K562 (cell line): ENCODE data around the gene CD52. TPM values are rescaled to one million over a fixed set of nuclear protein-coding genes. Genes with fewer than 3 reads are reported as not detected.

Source experiments
- CTCF ChIP-seq, 3 experiments: IDR thresholded peaks in 2 of 3; conservative IDR thresholded peaks in 1 of 3; 2 replicates each; pipeline ENCODE4 v1.5.1; 2011 to 2012; ENCODE audit warnings: low read length in 3 of 3, mild to moderate bottlenecking in 3 of 3, control low read depth in 2 of 3, improper control_type of control experiment in 1 of 3, inconsistent platforms in 1 of 3, low read depth in 1 of 3, mixed read lengths in 1 of 3, moderate library complexity in 1 of 3; ENCODE audit not compliant: insufficient read depth in 2 of 3
- ETV5 ChIP-seq: sonication (generic); formaldehyde crosslinking; IDR thresholded peaks from 2 replicates; pipeline ENCODE4 v1.4.0; 2020; ENCODE audit warnings: low read depth, mild to moderate bottlenecking, missing genetic modification reagents
- JUND ChIP-seq, 2 experiments: IDR thresholded peaks; 2 replicates in 1 of 2; 3 replicates in 1 of 2; pipeline ENCODE4 v1.6.1; 2011; ENCODE audit warnings: borderline replicate concordance in 2 of 2, low read depth in 2 of 2, low read length in 2 of 2, improper control_type of control experiment in 1 of 2, missing biosample characterization in 1 of 2, missing genetic modification characterization in 1 of 2, missing genetic modification reagents in 1 of 2
- KHSRP ChIP-seq: fragments of 450-650 bp; IDR thresholded peaks from 2 replicates; pipeline ENCODE4 v1.6.1; 2017
- MCM7 ChIP-seq, 2 experiments: fragments of 450-650 bp; IDR thresholded peaks; 2 replicates each; pipeline ENCODE4 v1.6.1; 2016 to 2018
- MEF2D ChIP-seq: conservative IDR thresholded peaks from 2 replicates; pipeline ENCODE4 v1.6.1; 2016; ENCODE audit warnings: low read depth, missing genetic modification characterization, missing compliant biosample characterization
- NEUROD1 ChIP-seq: fragments of 150-350 bp; IDR thresholded peaks from 2 replicates; pipeline ENCODE4 v1.6.1; 2014; ENCODE audit warnings: borderline replicate concordance, low read length, low read depth; ENCODE audit not compliant: partially characterized antibody
- POLR3A ChIP-seq: IDR thresholded peaks from 2 replicates; pipeline ENCODE4 v1.6.1; 2011; ENCODE audit warnings: borderline replicate concordance, mild to moderate bottlenecking, moderate library complexity; ENCODE audit not compliant: insufficient read length, insufficient read depth; ENCODE audit errors: extremely low read depth
- RBM39 ChIP-seq: fragments of 200-400 bp; formaldehyde crosslinking; optimal IDR thresholded peaks from 2 replicates; pipeline ENCODE3; 2018; ENCODE audit warnings: low read depth, low read length
- RCOR1 ChIP-seq, 2 experiments: IDR thresholded peaks; 2 replicates each; pipeline ENCODE4 v1.6.1; 2012; ENCODE audit warnings: low read depth in 2 of 2, low read length in 2 of 2, borderline replicate concordance in 1 of 2, improper control_type of control experiment in 1 of 2
- THAP7 ChIP-seq: fragments of 250-450 bp; sonication (Bioruptor Pico); IDR thresholded peaks from 2 replicates; pipeline ENCODE4 v1.5.0; 2021
- WHSC1 ChIP-seq: IDR thresholded peaks from one replicate; pipeline ENCODE4 v1.6.1; 2012; ENCODE audit warnings: low read length, control low read depth, inconsistent platforms
- ZBTB26 ChIP-seq: fragments of 450-650 bp; formaldehyde crosslinking; IDR thresholded peaks from 2 replicates; pipeline ENCODE4 v1.4.0; 2022; ENCODE audit warnings: missing genetic modification characterization
- ZBTB33 ChIP-seq: sonication (generic); formaldehyde crosslinking; IDR thresholded peaks from 2 replicates; pipeline ENCODE4 v1.8.1; 2023; ENCODE audit warnings: mild to moderate bottlenecking, missing genetic modification reagents
- ZC3H11A ChIP-seq: IDR thresholded peaks from 2 replicates; pipeline ENCODE4 v1.6.1; 2012; ENCODE audit warnings: low read depth, low read length, improper control_type of control experiment
- ZNF134 ChIP-seq: fragments of 250-450 bp; sonication (Bioruptor Pico); conservative IDR thresholded peaks from 2 replicates; pipeline ENCODE4 v1.4.0; 2020
- ZNF395 ChIP-seq: fragments of 200-800 bp; sonication (Bioruptor generic); IDR thresholded peaks from 2 replicates; pipeline ENCODE4 v1.6.1; 2017; ENCODE audit warnings: missing genetic modification characterization, missing compliant biosample characterization
- polyA plus RNA-seq, 8 experiments: library from polyadenylated mRNA; depleted of rRNA in 4 of 8; stranded (reverse) in 5 of 8; unstranded in 3 of 8; fragments of >200 nt; fragmentation: Nextera tagmentation in 2 of 8; fragmentation: Illumina TruSeq in 1 of 8; extraction: Ambion mirVana in 2 of 8; extraction: Trizol in 1 of 8; gene quantifications; 2 replicates each; pipeline versions ENCODE4 v1.2.1 to v1.2.3, GENCODE V29; 2011 to 2014; ENCODE audit warnings: inconsistent platforms in 1 of 8, missing spikeins in 1 of 8
- total RNA-seq, 7 experiments: library from RNA; depleted of rRNA in 6 of 7; stranded (reverse); fragments of >200 nt in 6 of 7; fragmentation: Illumina TruSeq in 2 of 7; extraction: Trizol in 2 of 7; gene quantifications; 2 replicates each; pipeline versions ENCODE4 v1.2.1 to v1.2.3, GENCODE V29; 2011 to 2021; ENCODE audit warnings: low replicate concordance in 1 of 7
- TF ChIP-seq, protein P1 (sequence below): fragments of 450-650 bp; IDR thresholded peaks from 2 replicates; pipeline ENCODE4 v1.6.1; 2016; ENCODE audit warnings: low read depth, mild to moderate bottlenecking, moderate library complexity

CD52 gene
- total and polyA plus RNA-seq, 9 of the 15 experiments (the other 6 are each of a cell fraction or from before 2014, with no cell fraction given): 34.9 to 488 (median 173) TPM

DNA sequence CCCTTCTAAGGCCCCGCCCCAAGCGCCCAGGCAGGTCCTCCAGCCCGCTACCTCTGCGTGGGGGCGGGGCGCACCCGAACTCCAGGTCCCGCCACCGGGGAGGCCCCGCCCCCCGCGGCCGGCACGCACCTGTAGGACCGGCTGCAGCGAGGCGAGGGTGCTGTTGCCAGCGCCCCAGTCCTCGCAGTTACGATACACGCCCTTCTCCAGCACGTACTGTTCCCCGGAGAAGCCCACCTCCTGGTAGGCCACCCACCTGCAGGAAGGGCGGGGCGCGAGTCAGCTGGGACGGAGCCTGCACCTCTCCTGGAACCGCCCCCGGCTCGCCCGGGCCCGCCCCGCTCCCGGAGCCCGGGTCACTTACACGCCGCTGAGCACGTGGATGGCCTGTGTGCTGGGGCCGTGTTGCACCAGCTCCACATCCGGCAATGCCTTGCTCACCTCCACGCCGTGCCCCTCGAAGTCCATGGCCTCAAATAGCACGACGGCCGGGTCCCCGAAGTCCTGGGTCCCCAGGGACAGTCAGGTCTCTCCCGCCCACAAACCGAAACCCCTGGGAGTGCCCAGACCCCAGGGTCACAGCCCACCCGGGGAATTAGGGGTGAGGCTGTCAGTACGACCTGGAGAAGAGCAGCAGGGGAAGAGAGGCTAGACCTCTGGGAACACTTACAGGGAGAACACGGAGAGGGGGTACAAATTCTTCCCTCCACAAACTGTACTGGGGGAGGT, 18.9 kb downstream of the CD52 start (continued):
- TF ChIP-seq KHSRP (no peak), ZBTB26 (CRISPR knock-in tag) (peak; percentile 93), ETV5 (CRISPR knock-in tag) (peak; percentile 98), CTCF (IDR thresholded peaks at IDR 0.05 in 2 of 3, conservative IDR thresholded peaks at IDR 0.05 in 1 of 3; ENCODE audit: insufficient read depth in 2 of 3, low read depth in 1 of 3, low read length in 3 of 3) (no peak), RCOR1 (IDR thresholded peaks at IDR 0.05; ENCODE audit: borderline replicate concordance in 1 of 2, low read depth in 2 of 2, low read length in 2 of 2) (no peak), MCM7 (IDR thresholded peaks at IDR 0.05) (no peak), POLR3A (no peak), THAP7 (CRISPR knock-in tag) (peak; percentile 82; the same call in 1 of the 2 replicates), RBM39 (no peak), JUND (IDR thresholded peaks at IDR 0.05; ENCODE audit: borderline replicate concordance, low read depth, low read length) (0 out of 2 replicates have a peak, but pooled peaks have one; percentile 19), JUND (tag; IDR thresholded peaks at IDR 0.05; ENCODE audit: borderline replicate concordance, low read depth, low read length) (peak; percentile 65; the same call in 1 of the 3 replicates), ZC3H11A (no peak), ZBTB33 (CRISPR knock-in tag) (peak; percentile 94), MEF2D (peak; percentile 93), NEUROD1 (peak; percentile 61), ZNF395 (CRISPR knock-in tag) (peak; percentile 99), ZNF134 (CRISPR knock-in tag) (peak; percentile 81), WHSC1 (no peak)
- TF ChIP-seq, protein P1, sequence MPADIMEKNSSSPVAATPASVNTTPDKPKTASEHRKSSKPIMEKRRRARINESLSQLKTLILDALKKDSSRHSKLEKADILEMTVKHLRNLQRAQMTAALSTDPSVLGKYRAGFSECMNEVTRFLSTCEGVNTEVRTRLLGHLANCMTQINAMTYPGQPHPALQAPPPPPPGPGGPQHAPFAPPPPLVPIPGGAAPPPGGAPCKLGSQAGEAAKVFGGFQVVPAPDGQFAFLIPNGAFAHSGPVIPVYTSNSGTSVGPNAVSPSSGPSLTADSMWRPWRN: no peak; the same call in 1 of the 2 replicates
